ENCODE results near the gene CA12.

DNA sequence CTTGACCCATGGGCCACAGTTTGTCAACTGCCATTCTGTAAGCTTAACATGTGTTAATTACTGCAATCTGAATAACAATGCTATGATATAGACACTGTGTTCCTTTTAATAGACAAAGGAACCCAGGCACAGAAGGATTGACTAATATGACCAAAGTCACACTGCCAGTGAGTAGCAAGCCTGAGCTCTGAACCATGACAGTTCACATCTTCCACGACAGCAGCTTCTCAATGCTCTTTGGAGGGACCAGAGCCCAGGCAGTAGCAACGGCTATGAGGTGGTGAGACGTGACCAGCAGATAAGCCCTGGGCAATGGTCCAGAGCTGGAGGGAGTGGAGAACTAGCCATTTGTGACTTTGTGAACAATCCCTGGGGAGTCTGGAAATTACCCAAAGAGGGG is 19.4 kb downstream of the CA12 start:
- TF ChIP-seq EP300 (IDR thresholded peaks at IDR 0.05) (no peak), POLR2A (IDR thresholded peaks at IDR 0.05) (no peak)
